OCI-LY3 (cell line): Measurements from ENCODE around the gene TMEM202.
A peak's percentile ranks its signal among the peaks of the same experiment; 100 is the strongest.

ENCODE experiments used
- H2AFZ ChIP-seq: fragments of 200-600, 300-600 bp; shearing (Covaris generic); 2 replicates; pipeline ENCODE4 v1.6.0; 2014; ENCODE audit warnings: antibody characterized with exemption, low read depth, low read length
- H3K27ac ChIP-seq: fragments of 200-600, 300-600 bp; sonication (generic); 2 replicates; pipeline ENCODE4 v1.5.1; 2014; ENCODE audit warnings: mild to moderate bottlenecking, low read length, moderate library complexity, mixed read lengths
- H3K27me3 ChIP-seq: fragments of 200-600, 300-600 bp; sonication (generic); 2 replicates; pipeline ENCODE4 v1.6.1; 2014; ENCODE audit warnings: low read depth, low read length, mixed read lengths
- H3K36me3 ChIP-seq: fragments of 200-600, 300-600 bp; sonication (generic); replicated peaks from 2 replicates; pipeline ENCODE3; 2014; ENCODE audit warnings: low read depth, low read length, mixed read lengths
- H3K4me1 ChIP-seq: fragments of 300-600, 200-600 bp; sonication (generic); 2 replicates; pipeline ENCODE4 v1.6.1; 2014; ENCODE audit warnings: low read length, mixed read lengths
- H3K4me2 ChIP-seq: fragments of 200-600, 300-600 bp; sonication (generic); 2 replicates; pipeline ENCODE4 v1.6.1; 2014; ENCODE audit warnings: low read length, mixed read lengths
- H3K4me3 ChIP-seq: fragments of 300-600, 200-600 bp; sonication (generic); 2 replicates; pipeline ENCODE4 v1.5.1; 2014; ENCODE audit warnings: antibody characterized with exemption, mild to moderate bottlenecking, low read length, moderate library complexity
- H3K79me2 ChIP-seq: fragments of 300-600, 200-600 bp; shearing (Covaris generic); 2 replicates; pipeline ENCODE4 v1.6.1; 2014; ENCODE audit warnings: mild to moderate bottlenecking, low read length, mixed read lengths
- H3K9ac ChIP-seq: fragments of 300-600, 200-600 bp; shearing (Covaris generic); 2 replicates; pipeline ENCODE4 v1.6.0; 2014; ENCODE audit warnings: mild to moderate bottlenecking, low read length, moderate library complexity
- H3K9me3 ChIP-seq: fragments of 200-600, 300-600 bp; shearing (Covaris generic); 2 replicates; pipeline ENCODE4 v1.6.1; 2014; ENCODE audit warnings: low read length, mixed read lengths; ENCODE audit not compliant: insufficient read depth
- H4K20me1 ChIP-seq: fragments of 200-600, 300-600 bp; sonication (generic); 2 replicates; pipeline ENCODE4 v1.6.1; 2016; ENCODE audit warnings: low read length, mixed read lengths; ENCODE audit not compliant: insufficient read depth
- CTCF ChIP-seq: fragments of 200-600, 300-600 bp; sonication (generic); IDR thresholded peaks from 2 replicates; pipeline ENCODE4 v1.5.1; 2014; ENCODE audit warnings: antibody characterized with exemption, low read length, low read depth
- EZH2phosphoT487 ChIP-seq: fragments of 200-600 bp; shearing (Covaris generic); IDR thresholded peaks from 2 replicates; pipeline ENCODE4 v1.6.1; 2018; ENCODE audit warnings: antibody characterized with exemption, mixed run types, low read depth

TMEM202 gene

GRCh38 chr15:72358650-72359171, 39.4 kb upstream of the TMEM202 start:
- Histone ChIP-seq H4K20me1 (peaks cover 43% of the 10 kb centered on the region), H2AFZ (no peak overlapping the region), H3K9ac (no peak overlapping the region), H3K4me3 (no peak overlapping the region), H3K27ac (no peak overlapping the region), H3K36me3 (peaks cover 20% of the 10 kb centered on the region), H3K4me2 (no peak overlapping the region), H3K4me1 (no peaks in the 10 kb centered on the region), H3K27me3 (no peaks in the 10 kb centered on the region), H3K9me3 (no peaks in the 10 kb centered on the region), H3K79me2 (peaks cover 39% of the 10 kb centered on the region)
- TF ChIP-seq CTCF, result no peak
- TF ChIP-seq EZH2phosphoT487, result no peak

- H3K27me3 ChIP-seq, result no peaks in the 10 kb centered on the region
- H3K36me3 ChIP-seq, result peaks cover 3% of the 10 kb centered on the region
- TF ChIP-seq EZH2phosphoT487 (no peak), CTCF (no peak)
- H3K27ac ChIP-seq, result no peak overlapping the region
- peaks cover 49% of the 10 kb centered on the region for H4K20me1 ChIP-seq
- H3K9me3 ChIP-seq, result no peaks in the 10 kb centered on the region
- H3K4me2 ChIP-seq, result no peak overlapping the region
- no peak overlapping the region for H3K4me3 ChIP-seq
- peaks cover 47% of the 10 kb centered on the region for H3K79me2 ChIP-seq
- peaks cover 9% of the 10 kb centered on the region for H3K4me1 ChIP-seq
- H3K9ac ChIP-seq, result no peak overlapping the region
- H2AFZ ChIP-seq, result no peak overlapping the region
Measured at GRCh38 chr15:72361176-72361575, 36.9 kb upstream of the TMEM202 start.

- peaks cover 26% of the 10 kb centered on the region for H3K36me3 ChIP-seq
- H3K4me1 ChIP-seq, result peaks cover 17% of the 10 kb centered on the region
- peaks cover 58% of the 10 kb centered on the region for H3K79me2 ChIP-seq
- no peaks in the 10 kb centered on the region for H3K9me3 ChIP-seq
- H3K4me3 ChIP-seq, result no peak overlapping the region
- H3K27me3 ChIP-seq, result no peaks in the 10 kb centered on the region
- no peak overlapping the region for H2AFZ ChIP-seq
- H3K27ac ChIP-seq, result peak overlapping the region; percentile 18; the same call in 1 of the 2 replicates
- TF ChIP-seq EZH2phosphoT487, result no peak
- no peak for TF ChIP-seq CTCF
- H4K20me1 ChIP-seq, result peaks cover 47% of the 10 kb centered on the region
- H3K9ac ChIP-seq, result no peak overlapping the region
- peak overlapping the region; percentile 27; the same call in 1 of the 2 replicates for H3K4me2 ChIP-seq
Measured at GRCh38 chr15:72365844-72366243, 32.3 kb upstream of the TMEM202 start.

GRCh38 chr15:72368325-72368724, 29.8 kb upstream of the TMEM202 start:
- H3K36me3 ChIP-seq, result peaks cover 30% of the 10 kb centered on the region
- H2AFZ ChIP-seq, result no peak overlapping the region
- H3K27ac ChIP-seq, result no peak overlapping the region
- TF ChIP-seq CTCF (no peak), EZH2phosphoT487 (no peak)
- H3K9ac ChIP-seq, result no peak overlapping the region
- H3K4me1 ChIP-seq, result peaks cover 23% of the 10 kb centered on the region
- H4K20me1 ChIP-seq, result peaks cover 49% of the 10 kb centered on the region
- H3K79me2 ChIP-seq, result peaks cover 70% of the 10 kb centered on the region
- H3K4me3 ChIP-seq, result no peak overlapping the region
- no peaks in the 10 kb centered on the region for H3K27me3 ChIP-seq
- H3K9me3 ChIP-seq, result no peaks in the 10 kb centered on the region
- no peak overlapping the region for H3K4me2 ChIP-seq
